ENCODE results near the gene PIK3CB. TPM values are rescaled to one million over a fixed set of nuclear protein-coding genes. Genes with fewer than 3 reads are reported as not detected.

Gene PIK3CB
- total and polyA plus RNA-seq, 2 of the 8 experiments (the other 6 are each of a cell fraction or from before 2014, with no cell fraction given) = 8.3 to 35.2 TPM

DNA sequence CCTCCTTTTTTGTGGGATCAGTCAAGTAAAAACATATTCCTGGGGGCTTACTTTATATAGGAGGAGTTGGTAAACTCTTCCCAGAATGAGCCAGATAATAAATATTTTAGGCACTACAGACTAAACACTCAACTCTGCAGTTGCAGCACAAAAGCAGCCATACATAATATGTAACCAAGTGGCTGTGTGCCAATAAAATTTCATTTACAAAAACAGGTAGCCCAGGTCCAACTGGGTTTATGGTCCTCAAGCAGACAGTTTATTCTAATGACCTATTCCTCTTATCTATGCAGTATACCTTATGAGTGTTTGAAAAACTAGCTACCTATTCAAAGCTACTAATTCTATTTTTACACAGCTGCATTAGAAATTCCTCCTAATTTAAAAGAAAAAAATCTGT lies 164.3 kb downstream of the PIK3CB start:
- H2BK15ac ChIP-seq (ENCODE audit: low read length) = no peak overlapping the region
- no peaks in the 10 kb centered on the region for H4K20me1 ChIP-seq (replicated peaks in 1 of 2; ENCODE audit: control insufficient read depth in 1 of 2, insufficient read depth in 2 of 2, low read length in 2 of 2)
- H2BK12ac ChIP-seq (ENCODE audit: low read depth, low read length) = no peak overlapping the region
- no peaks in the 10 kb centered on the region for H3K27me3 ChIP-seq (replicated peaks in 1 of 4; ENCODE audit: control insufficient read depth in 3 of 4, extremely low read depth in 1 of 4, insufficient read depth in 3 of 4, low read length in 3 of 4)
- DNase-seq (ENCODE audit: low read depth in 1 of 2, low spot score in 2 of 2) (no peak), FAIRE-seq (no peak)
- H3K14ac ChIP-seq (ENCODE audit: insufficient read length) = no peak overlapping the region
- H3K23me2 ChIP-seq (ENCODE audit: low read depth, low read length) = no peaks in the 10 kb centered on the region; the same call in 1 of the 2 replicates
- H2AFZ ChIP-seq (ENCODE audit: low read length) = no peak overlapping the region
- no peaks in the 10 kb centered on the region for H3K9me3 ChIP-seq (ENCODE audit: insufficient read depth in 2 of 2, low read depth in 1 of 2, low read length in 1 of 2)
- H3K4ac ChIP-seq (replicated peaks; ENCODE audit: insufficient read length, low read depth, low read length) = no peak overlapping the region
- H3K27ac ChIP-seq (ENCODE audit: low read depth, low read length) = no peak overlapping the region
- H3K79me1 ChIP-seq (ENCODE audit: low read depth, low read length) = no peaks in the 10 kb centered on the region
- peaks cover 0 to 3% (median 0%) of the 10 kb centered on the region in 4 experiments; a peak in 1 of 7 replicates for H3K4me1 ChIP-seq (replicated peaks in 1 of 4; ENCODE audit: control insufficient read depth in 3 of 4, insufficient read depth in 4 of 4, low read length in 3 of 4)
- H4K8ac ChIP-seq (ENCODE audit: extremely low read depth, insufficient read depth, low read length) = no peak overlapping the region
- no peak overlapping the region for H3K23ac ChIP-seq (ENCODE audit: insufficient read length)
- CTCF ChIA-PET (ENCODE audit: partially characterized antibody) = interaction anchor here (0.9 to 2.8 kb wide), 6 partner anchors 16 to 253 kb away, joined by 4 to 8 read pairs (median 4); partner anchors contain the start of gene CEP70
- no peak overlapping the region for H4K91ac ChIP-seq (replicated peaks; ENCODE audit: insufficient read length, low read length)
- no peak overlapping the region for H3K56ac ChIP-seq (replicated peaks; ENCODE audit: insufficient read length, low read depth, low read length)
- no peak overlapping the region for H3K4me2 ChIP-seq (ENCODE audit: insufficient read depth in 1 of 2, low read depth in 2 of 2, low read length in 2 of 2)
- no peak overlapping the region for H2BK20ac ChIP-seq (ENCODE audit: low read length)
- no peak overlapping the region for H2BK120ac ChIP-seq (replicated peaks; ENCODE audit: low read depth, low read length)
- peaks cover 0 to 5% (median 0%) of the 10 kb centered on the region in 4 experiments; a peak in 2 of 8 replicates for H3K36me3 ChIP-seq (ENCODE audit: control insufficient read depth in 2 of 4, insufficient read depth in 4 of 4, low read length in 3 of 4)
- no peaks in the 10 kb centered on the region for H3K79me2 ChIP-seq (ENCODE audit: control insufficient read depth in 1 of 2, insufficient read depth in 2 of 2, low read length in 2 of 2)
- no peak overlapping the region for H3K4me3 ChIP-seq (ENCODE audit: extremely low read depth in 1 of 4, insufficient read depth in 2 of 4, low read depth in 3 of 4, low read length in 4 of 4)
- H3K9ac ChIP-seq (replicated peaks in 1 of 4; ENCODE audit: extremely low read depth in 1 of 4, low read depth in 3 of 4, low read length in 3 of 4) = no peak overlapping the region
- no peak overlapping the region for H2AK5ac ChIP-seq (ENCODE audit: low read depth, low read length)
- H4K5ac ChIP-seq (ENCODE audit: insufficient read length, low read depth, low read length) = no peak overlapping the region
- H2BK5ac ChIP-seq (ENCODE audit: low read depth, low read length) = no peak overlapping the region
- POLR2A ChIA-PET (ENCODE audit: partially characterized antibody) = no interaction called here
- no peak overlapping the region for H3K18ac ChIP-seq (ENCODE audit: extremely low read depth, low read length)
- no peak for TF ChIP-seq SUZ12 (IDR thresholded peaks at IDR 0.05; ENCODE audit: low read length)
- TF ChIP-seq RBBP5 (IDR thresholded peaks at IDR 0.05; ENCODE audit: borderline replicate concordance, low read depth, low read length) = no peak
- no peak for TF ChIP-seq SP2 (IDR thresholded peaks at IDR 0.05; ENCODE audit: low read length)
- no peak for TF ChIP-seq RAD21 (IDR thresholded peaks at IDR 0.05 in 1 of 2, conservative IDR thresholded peaks at IDR 0.05 in 1 of 2; ENCODE audit: low read depth in 2 of 2, low read length in 2 of 2)
- no peak for TF ChIP-seq BRCA1 (IDR thresholded peaks at IDR 0.05; ENCODE audit: low read depth, low read length)
- TF ChIP-seq YY1 (IDR thresholded peaks at IDR 0.05; ENCODE audit: low read depth, low read length) = no peak
- no peak for TF ChIP-seq RNF2 (IDR thresholded peaks at IDR 0.05; ENCODE audit: borderline replicate concordance, low read depth, low read length, missing control alignments, poor library complexity, severe bottlenecking)
- TF ChIP-seq RFX5 (IDR thresholded peaks at IDR 0.05; ENCODE audit: borderline replicate concordance, low read depth, low read length) = no peak
- TF ChIP-seq NRF1 (IDR thresholded peaks at IDR 0.05; ENCODE audit: low read depth, low read length) = no peak
- TF ChIP-seq GABPA (IDR thresholded peaks at IDR 0.05; ENCODE audit: borderline replicate concordance, insufficient read depth, low read length) = no peak
- TF ChIP-seq POLR2A (IDR thresholded peaks at IDR 0.05; ENCODE audit: control extremely low read depth in 1 of 2, low read depth in 2 of 2, low read length in 2 of 2) = no peak
